Brain pericyte (primary cell): ENCODE results near the gene GALNS.
"Not testable (repeated sequence)": the region's sequence is repeated elsewhere in the genome, so short reads cannot be mapped to it uniquely, and the experiment has no call there.

Experiments used
- DNase-seq: peaks from one replicate; pipeline ENCODE4 v3.0.0-alpha.2; 2012; ENCODE audit warnings: low read depth, low spot score

GALNS gene

GRCh38 chr16:88784074-88784855 lies 72.5 kb downstream of the GALNS start:
- no peak for DNase-seq

- DNase-seq: no peak
Measured at GRCh38 chr16:88783391-88784073, 73.2 kb downstream of the GALNS start.

DNA sequence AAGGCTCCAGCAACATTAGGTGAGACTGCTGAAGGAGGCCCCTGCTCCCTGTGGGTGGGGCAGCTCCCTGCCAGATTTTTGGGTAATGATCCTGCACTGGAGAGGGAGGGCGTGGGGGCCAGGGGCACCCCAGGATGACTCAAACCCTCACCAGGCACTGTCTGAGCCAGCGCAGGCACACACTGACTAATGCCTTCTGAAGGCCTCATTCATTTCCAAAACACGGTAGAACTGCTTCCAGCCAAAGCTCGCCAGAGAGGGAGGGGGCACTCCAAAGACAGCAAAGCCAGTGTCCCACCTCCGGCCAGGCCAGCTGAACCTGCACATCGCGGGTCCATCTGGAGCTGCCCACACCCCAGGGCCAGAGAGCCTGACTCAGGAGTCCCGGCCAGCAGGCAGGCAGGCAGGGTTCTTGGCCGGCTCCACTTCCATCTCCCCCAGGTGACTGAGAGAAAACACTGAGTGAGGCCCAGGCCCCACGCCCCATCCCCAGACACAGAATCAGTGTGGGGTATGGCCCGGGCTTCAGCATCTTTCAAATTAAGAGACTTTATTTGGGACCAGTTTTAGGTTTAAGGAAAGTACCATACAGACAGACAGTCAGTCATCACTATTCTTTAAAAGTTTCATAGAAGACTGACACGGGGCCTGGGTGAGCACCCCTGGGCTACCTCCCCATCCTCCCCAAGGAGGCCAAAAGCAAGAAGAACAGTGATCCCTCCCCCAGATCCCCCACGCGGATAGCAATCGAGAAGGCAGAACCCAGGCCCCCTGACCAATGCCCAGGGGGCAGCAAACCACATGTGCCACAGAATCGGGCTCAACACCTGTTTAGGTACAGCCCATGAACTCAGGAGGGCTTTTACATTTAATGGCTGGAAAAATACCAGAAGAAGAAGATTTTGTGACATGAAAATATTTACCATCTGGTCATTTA lies 74.0 kb downstream of the GALNS start:
- no peak for DNase-seq

DNA sequence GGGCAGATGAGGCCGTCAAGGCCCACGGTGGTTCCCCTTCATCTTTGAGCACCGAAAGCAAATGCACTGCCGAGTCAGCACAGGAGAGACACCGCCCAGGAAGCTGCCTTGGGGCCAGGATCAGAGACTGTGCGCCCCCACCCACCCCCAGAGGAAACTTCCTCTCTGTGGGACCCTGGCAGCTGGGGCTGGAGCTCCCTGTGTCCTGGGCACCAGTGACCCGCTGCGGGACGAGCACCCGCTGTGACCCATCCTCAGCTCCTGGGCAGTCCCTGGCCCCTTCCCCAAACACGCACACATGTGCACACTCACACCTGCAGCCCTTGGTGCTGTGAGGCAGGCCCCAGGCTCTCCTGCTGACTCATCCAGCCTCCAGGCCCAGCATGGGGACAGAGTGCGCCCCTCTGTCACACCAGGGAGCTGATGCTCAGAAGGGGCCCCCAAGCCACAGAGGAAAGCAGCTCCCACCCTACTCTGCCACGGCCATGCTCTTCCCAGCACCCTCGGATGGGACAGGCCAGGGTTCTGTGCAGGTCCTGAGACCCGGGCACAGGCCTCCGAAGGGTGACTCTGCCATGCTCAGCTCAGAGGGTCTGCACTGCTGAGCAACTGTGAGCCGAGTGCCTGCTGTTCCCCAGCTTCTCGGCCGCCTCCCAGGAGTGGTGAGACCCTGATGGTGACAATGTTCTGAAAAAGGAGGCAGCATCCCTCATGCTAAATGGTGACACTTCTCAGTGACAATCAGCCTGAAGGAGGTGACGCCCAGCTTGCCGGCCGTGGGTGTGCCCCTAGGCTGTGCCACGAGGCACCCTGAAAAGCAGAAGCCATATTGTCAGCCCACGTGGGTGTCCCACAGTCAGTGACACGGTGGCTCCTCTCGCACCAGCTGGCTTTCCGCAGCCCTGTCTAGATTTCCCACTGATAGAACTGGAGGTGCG lies 75.3 kb downstream of the GALNS start:
- no peak for DNase-seq

DNA sequence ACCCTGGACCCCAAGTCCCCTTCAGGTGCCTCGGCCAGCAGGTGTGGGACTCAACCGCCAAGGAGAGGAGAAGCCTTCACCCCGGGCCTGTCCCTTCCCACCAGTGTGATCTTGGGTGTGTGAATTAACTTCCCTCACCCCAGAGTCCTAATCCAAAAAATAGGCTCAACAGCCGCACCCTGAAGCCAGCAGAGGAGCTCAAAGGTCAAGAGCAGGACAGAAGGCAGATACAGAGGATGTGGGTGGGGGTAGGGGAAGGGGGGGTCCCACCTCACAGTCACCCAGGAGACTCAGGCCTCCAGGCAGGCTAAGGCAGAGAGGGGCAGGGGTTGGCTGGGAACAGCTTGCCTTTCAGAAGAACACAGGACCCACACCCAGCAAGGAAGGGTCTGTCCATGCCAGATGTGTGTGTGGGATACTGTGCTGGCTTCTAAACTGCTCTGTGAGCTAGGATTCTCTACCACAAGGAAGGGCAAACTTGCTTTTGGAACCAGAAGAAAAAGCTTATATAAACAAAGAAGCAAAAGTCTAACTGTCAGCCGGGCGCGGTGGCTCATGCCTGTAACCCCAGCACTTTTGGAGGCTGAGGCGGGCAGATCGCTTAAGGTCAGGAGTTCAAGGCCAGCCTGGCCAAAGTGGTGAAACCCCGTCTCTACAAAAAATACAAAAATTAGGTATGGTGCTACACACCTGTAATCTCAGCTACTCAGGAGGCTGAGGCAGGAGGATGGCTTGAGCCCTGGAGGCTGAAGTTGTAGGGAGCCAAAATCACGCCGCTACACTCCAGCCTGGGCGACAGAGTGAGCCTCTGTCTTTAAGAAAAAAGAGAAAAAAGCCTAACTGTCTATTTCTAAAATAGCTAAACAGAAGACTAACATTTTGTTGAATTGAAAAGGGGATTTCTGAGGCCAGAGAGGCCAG lies 76.3 kb downstream of the GALNS start:
- DNase-seq: no peak

GRCh38 chr16:88779406-88780141 lies 77.2 kb downstream of the GALNS start:
- no peak for DNase-seq

- DNase-seq: no peak
Measured at GRCh38 chr16:88778541-88779065, 78.1 kb downstream of the GALNS start.

- no peak for DNase-seq
Measured at GRCh38 chr16:88778271-88778525, 78.5 kb downstream of the GALNS start.

DNA sequence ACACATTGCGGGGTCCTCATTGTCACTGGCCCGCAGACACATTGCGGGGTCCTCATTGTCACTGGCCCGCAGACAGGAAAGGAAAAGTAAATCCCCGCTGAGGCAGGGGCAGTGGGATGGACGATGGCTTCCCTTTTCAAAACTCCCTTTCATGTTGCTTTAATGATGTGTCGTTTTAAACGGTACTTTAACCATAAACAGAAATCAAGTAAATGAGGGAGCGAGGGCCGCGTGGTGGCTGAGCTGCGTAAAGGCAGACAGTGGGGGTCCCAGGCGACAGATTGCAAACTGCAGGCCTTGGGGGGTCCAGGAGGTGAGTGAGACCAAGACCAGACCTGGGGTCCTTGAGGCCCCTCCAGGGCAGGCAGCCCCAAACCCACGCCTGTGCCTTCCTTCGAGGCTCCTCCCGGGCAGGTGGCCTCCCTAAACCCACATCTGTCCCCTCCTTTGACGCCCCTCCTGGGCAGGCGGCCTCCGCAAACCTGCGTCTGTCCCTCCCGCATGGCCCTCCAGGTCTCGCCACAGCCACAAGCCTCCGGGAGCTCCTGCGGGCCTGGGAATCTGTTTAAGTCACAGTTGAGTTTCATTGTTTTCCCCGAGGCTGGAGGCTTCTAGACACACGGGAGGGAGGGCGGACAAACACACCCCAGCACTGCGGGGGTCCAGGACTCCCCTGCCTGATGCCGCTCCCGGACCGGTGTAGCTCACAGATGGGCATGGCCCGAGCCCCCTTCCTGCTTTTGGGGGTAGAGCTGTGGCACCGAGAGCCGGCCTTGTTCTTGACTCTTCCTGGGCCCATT lies 79.1 kb downstream of the GALNS start:
- no peak for DNase-seq

DNA sequence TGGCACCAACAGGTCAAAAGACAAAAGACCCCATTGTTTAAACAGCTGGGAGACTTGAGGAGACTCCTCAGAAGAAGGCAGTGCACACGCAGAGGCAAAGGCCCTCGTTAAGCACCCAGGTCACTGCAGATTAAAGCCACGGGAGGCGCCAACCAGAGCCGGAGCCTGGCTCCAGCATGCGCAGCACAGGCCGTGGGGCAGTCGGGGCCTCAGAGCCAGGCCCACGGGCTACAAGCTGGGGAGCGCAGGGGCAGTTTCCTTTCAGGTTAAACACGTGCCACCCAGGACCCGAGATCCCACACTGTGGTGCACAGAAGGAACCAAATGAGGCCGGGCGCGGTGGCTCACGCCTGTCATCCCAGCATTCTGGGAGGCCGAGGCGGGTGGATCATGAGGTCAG lies 80.9 kb downstream of the GALNS start:
- DNase-seq: no peak

DNA sequence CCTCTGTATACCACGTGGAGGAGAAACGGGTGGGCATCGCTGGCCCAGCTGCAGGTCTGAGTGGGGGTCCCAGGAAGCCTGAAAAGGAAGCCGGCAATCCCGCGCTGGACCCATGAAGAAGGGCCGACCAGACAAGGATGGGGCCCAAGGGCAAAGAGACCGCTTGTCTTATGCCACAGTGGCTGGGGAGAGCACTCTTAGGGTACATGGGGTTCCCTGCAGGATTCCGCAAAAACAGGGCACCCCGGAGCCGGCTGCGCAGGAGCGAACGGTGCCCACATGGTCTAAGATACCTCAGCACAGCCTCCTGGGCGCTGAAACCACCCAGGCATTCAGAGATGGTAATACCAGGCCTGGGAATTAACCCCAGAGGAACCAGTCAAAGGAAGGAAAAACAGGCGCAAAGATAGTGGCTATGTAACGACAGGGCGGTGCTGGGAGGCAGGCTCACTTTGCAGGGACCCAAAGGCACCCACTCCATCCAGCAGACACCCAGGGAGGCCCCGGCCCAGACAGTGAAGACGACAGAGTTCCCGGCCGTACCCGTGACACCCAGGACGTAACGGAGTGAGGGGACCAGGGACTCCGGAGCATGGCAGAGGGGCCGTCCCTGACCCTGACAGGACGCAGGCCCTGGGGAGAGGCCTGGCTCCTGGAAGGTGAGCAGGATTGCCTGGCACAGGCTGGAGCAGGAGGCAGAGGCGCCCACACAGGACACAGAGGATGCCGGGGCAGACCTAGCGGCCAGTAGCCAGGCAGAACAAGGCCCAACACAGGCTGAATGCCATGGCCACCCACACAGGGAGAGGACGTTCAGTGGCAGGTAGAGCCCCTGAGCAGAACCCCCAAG lies 82.0 kb downstream of the GALNS start:
- no peak for DNase-seq

GRCh38 chr16:88773812-88774291 lies 82.9 kb downstream of the GALNS start:
- no peak for DNase-seq

- no peak for DNase-seq
Measured at GRCh38 chr16:88772871-88773811, 83.6 kb downstream of the GALNS start.

- not testable (repeated sequence) for DNase-seq
Measured at GRCh38 chr16:88771781-88772180, 85.0 kb downstream of the GALNS start.

DNA sequence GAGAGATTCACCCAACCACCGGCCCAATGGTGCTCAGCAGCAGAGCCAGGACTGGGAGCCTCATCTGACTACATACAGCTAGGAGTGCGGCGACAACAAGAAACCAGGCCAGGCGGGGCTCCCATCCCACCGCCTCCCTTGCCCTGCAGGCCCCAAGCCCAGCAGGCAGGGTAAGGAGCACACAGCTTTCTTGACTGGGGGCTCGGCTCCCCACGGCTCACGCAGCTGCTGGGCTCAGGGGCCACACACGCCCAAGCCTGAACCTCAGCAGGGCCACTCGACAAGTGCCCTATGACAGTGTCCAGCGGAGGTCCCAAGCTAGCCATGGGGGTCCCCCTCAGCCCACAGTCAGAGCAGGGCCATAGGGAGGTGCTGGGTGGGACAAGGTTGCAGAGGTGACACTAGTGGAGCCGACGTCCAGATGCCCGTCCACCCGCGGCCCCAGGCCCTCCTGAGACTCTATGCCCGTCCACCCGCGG lies 85.4 kb downstream of the GALNS start:
- DNase-seq: no peak
